SH-SY5Y (cell line): ENCODE measurements around the gene CGB1.

ENCODE experiments used
- GATA2 ChIP-seq: IDR thresholded peaks from 2 replicates; pipeline ENCODE4 v1.6.1; 2011; ENCODE audit warnings: mild to moderate bottlenecking, low read depth, low read length
- GATA3 ChIP-seq: IDR thresholded peaks from 2 replicates; pipeline ENCODE4 v1.6.1; 2011; ENCODE audit warnings: low read depth, mild to moderate bottlenecking, low read length, moderate library complexity

- TF ChIP-seq GATA3 (no peak), GATA2 (no peak)
These were observed 19.5 kb downstream of the CGB1 start, which contains the start of gene LHB for GRCh38 chr19:49017041-49017665.
